Kidney epithelial cell (primary cell): Measurements from ENCODE around the gene WWC2. TPM values are rescaled to one million over a fixed set of nuclear protein-coding genes. Genes with fewer than 3 reads are reported as not detected.

Experiments used
- DNase-seq: peaks from one replicate; pipeline ENCODE4 v3.0.0-alpha.2; 2010; ENCODE audit warnings: low read depth
- H3K27me3 ChIP-seq: 2 replicates; pipeline ENCODE4 v1.6.0; 2011; ENCODE audit warnings: low read length; ENCODE audit not compliant: control insufficient read depth, insufficient read depth
- H3K36me3 ChIP-seq: 2 replicates; pipeline ENCODE4 v1.5.1; 2011; ENCODE audit warnings: low read length; ENCODE audit not compliant: control insufficient read depth, insufficient read depth
- H3K4me3 ChIP-seq: 2 replicates; pipeline ENCODE4 v1.5.1; 2011; ENCODE audit warnings: low read depth, mild to moderate bottlenecking, control low read depth, low read length
- CTCF ChIP-seq: IDR thresholded peaks from 2 replicates; pipeline ENCODE4 v1.5.1; 2011; ENCODE audit warnings: mild to moderate bottlenecking, moderate library complexity, low read length, control low read depth, inconsistent platforms; ENCODE audit not compliant: insufficient read depth, poor library complexity, severe bottlenecking
- total RNA-seq: library from RNA; depleted of rRNA; stranded (reverse); fragments of >200 nt; gene quantifications from 2 replicates; pipeline ENCODE4 v1.2.3, GENCODE V29; 2015

The WWC2 gene
- total RNA-seq, 1 donor from 2014 or later, result 29.0 TPM

- TF ChIP-seq CTCF, result no peak
- Histone ChIP-seq H3K36me3 (no peaks in the 10 kb centered on the region), H3K27me3 (no peaks in the 10 kb centered on the region), H3K4me3 (no peak overlapping the region)
- no peak for DNase-seq
Observed at GRCh38 chr4:183153190-183153916, 54.3 kb downstream of the WWC2 start.

- no peaks in the 10 kb centered on the region for H3K27me3 ChIP-seq
- no peak for TF ChIP-seq CTCF
- no peak for DNase-seq
- no peak overlapping the region for H3K4me3 ChIP-seq
- no peaks in the 10 kb centered on the region for H3K36me3 ChIP-seq
Observed at GRCh38 chr4:183154701-183155391, 55.8 kb downstream of the WWC2 start.

- H3K4me3 ChIP-seq, result no peak overlapping the region
- H3K27me3 ChIP-seq, result no peaks in the 10 kb centered on the region
- no peak for DNase-seq
- TF ChIP-seq CTCF, result no peak
- no peaks in the 10 kb centered on the region for H3K36me3 ChIP-seq
Observed at GRCh38 chr4:183155450-183156184, 56.6 kb downstream of the WWC2 start.

GRCh38 chr4:183157215-183157614 is 58.2 kb downstream of the WWC2 start:
- TF ChIP-seq CTCF, result no peak
- Histone ChIP-seq H3K4me3 (no peak overlapping the region), H3K27me3 (no peaks in the 10 kb centered on the region), H3K36me3 (no peaks in the 10 kb centered on the region)
- DNase-seq, result no peak

GRCh38 chr4:183158062-183158461 is 59.0 kb downstream of the WWC2 start:
- no peaks in the 10 kb centered on the region for H3K27me3 ChIP-seq
- no peak for DNase-seq
- TF ChIP-seq CTCF, result no peak

More at GRCh38 chr4:183158062-183158461, 59.0 kb downstream of the WWC2 start:
- H3K36me3 ChIP-seq, result no peaks in the 10 kb centered on the region
- no peak overlapping the region for H3K4me3 ChIP-seq
